GM21528 (cell line): ENCODE results near the gene PRM1.

Experiments
- ATAC-seq: cut with Tn5 transposase; IDR thresholded peaks from one replicate; pipeline ENCODE4 v1.9.1; 2021; ENCODE audit warnings: mild to moderate bottlenecking, moderate library complexity; ENCODE audit not compliant: unreplicated experiment, low FRiP score

Gene PRM1

DNA sequence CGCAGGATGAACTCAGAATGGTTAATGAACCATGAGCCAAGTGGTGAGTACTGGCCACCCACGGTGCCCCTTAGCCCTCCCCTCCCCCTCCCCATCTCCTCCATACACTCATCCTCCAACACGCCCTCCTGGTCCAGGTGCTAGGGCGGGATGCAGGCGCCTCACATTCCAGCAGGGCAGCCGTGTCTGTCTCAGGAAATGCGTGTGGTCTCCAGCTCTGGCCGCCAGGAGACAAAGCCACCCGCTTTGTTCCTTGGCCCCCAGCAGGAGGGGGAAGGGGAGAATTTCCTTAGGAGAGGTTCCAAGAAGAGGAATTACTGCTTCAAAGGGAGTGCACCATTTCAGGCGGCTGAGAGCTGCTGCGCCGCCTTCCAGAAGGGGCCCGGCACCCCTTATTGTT lies 34.4 kb upstream of the PRM1 start:
- no peak for ATAC-seq

DNA sequence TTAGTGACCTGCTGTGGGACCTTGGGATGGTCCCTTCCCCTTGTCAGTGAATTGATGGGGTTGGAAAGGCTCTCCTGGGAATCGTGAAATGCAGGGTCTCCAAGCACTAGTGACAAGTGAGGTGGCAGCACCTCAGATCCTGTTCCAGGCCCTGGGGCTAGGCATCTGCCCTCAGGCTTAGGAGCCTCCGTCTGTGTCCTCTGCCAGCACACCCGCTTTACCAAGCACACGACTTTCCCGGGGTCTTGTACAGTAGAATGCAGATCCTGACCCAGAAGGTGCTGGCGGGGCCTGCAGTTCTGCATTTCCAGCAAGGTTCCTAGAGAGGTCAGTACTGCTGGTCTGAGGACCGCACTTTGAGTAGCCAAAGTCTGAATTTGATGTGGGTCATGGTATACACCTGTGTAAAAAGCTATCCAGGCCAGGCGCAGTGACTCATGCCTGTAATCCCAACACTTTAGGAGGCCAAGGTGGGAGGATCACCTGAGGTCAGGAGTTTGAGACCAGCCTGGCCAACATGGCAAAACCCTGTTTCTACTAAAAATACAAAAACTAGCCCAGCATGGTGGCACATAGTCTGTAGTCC lies 33.3 kb upstream of the PRM1 start:
- no peak for ATAC-seq

DNA sequence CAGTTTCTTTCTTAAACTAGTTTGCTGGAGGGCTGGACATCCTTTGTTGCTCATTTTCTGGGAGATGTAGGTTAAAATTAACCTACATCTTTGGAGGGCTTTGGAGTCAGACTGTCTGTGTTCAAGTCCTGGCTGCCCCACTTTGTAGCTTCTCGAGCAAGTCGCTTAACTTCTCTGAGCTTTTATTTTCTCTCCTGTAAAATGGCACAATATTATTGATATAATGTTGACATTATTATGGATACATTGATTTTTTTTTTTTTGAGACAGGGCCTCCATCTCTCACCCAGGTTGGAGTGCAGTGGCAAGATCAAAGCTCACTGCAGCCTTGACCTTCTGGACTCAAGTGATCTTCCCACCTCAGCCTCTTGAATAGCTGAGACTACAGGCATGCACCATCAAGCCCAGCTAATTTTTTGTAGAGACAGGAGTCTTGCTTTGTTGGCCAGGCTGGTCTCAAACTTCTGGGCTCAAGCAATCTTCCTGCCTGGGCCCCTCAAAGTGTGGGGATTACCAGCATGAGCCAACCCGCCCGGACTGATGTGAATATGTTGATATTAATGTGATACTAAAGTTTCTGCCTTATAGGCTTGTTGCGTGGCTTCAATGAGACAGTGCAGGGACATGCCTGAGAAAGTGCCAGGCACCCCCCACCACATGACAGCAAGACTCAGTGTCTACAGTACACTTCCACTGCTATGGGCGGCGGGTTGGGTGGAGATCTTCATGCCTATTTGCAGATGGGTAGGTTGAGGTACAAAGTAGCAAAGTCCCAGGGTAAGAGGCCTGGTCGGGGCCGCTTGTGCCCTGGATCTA lies 32.6 kb upstream of the PRM1 start:
- no peak for ATAC-seq

DNA sequence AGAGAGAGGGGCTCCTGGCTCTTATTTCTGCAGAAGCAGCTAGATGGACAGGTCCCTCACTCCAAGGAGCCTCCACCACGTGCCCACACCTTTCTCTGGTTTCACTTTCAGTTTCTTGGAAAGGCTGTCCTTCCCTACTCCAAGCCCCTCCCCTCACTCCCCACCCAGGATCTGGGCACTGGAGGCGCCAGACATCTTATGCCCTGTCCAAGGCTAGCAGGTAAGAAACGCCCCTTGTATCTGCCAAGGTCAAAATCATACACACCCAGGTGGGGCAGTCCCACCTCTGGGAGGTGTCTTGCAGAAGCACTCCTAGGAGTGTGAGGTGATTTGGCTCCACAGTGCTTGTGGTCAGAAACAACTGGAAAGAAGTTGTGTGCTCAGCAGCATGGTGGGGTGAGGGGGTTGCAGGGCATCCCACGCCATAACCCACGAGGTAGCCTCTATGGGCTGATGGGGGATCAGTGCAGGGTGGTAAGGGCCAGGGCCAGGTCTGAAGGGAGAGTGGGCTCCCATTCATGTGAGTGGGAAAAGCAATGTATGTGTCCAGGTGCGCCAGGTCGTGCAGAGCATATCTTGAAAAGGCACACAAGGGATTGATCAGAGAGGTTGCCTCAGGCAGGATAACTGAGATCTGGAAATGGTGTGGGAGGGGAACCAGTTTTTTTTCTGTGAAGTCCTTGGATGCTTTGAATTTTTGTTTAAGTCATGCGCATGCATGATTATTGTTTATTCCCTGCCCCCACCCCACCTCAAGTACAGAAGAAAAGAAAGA lies 31.8 kb upstream of the PRM1 start:
- no peak for ATAC-seq

DNA sequence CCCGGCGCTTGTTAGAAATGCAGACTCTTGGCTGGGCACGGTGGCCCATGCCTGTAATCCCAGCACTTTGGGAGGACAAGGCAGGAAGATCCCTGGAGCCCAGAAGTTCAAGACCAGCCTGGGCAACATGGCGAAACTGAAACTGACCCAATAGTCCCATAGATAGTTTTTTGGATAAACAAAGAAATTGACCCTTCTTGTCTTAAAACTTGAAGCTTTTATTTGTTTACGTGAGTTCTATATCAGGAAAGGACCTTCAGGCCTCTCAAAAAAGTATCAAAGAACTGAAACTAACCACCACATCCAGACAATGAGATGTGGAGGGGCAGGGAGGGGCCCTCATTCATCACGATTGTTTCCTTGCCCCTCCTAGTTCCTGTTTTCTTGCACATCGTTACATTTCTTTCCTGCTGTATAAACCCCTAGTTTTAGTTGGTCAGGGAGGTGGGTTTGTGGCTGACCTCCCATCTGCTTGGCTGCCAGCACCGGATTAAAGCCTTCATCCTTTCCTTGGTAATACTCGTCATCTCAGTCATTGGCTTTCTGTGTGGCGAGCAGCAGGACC lies 29.9 kb upstream of the PRM1 start:
- ATAC-seq, result peak; percentile 33

DNA sequence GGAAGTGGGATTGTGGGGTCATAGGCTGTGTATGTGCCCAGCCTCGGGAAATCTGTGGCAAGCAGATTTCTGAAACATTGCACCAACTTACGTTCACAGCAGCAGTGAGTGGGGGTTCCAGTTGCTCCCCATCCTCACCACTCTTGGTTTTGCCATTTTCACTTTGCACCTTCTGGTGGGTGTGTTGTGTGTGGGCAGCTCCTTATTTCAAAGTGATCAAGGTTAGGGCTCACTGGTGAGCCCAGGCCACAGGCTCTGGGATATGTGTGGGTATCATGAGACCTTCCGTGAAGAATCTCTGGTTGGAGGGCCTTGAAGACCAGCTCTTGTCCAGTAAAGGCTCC lies 29.5 kb upstream of the PRM1 start:
- no peak for ATAC-seq

DNA sequence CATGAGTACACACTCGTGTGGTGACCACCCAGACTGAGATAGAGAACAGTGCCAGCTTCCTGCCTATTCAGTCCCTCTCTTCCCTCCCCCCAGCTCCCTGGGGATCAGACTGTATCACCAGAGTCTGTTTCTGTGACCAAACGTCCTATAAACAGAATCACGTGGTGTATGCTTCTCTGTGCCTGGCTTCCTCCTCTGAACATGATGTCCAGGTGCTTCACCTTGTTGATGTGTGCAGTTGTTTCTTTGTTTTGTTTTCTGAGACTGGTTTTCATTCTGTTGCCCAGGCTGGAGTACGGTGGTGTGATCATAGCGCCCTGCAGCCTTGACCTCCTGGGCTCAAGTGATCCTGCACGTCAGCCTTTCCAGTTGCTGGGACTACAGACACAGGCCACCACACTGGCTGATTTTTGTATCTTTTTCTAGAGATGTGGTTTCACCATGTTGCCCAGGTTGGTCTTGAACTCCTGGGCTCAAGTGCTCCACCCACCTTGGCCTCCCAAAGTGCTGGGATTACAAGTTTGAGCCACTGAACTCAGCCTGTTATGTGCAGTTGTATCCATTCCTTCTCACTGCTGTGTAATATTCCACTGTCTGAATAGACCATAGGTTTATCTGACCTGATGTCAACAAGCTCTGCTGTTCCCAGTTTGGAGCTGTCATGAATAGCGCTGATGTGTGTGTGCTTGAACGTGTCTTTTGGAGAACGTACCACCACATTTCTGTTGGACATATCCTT lies 28.9 kb upstream of the PRM1 start:
- ATAC-seq, result no peak

DNA sequence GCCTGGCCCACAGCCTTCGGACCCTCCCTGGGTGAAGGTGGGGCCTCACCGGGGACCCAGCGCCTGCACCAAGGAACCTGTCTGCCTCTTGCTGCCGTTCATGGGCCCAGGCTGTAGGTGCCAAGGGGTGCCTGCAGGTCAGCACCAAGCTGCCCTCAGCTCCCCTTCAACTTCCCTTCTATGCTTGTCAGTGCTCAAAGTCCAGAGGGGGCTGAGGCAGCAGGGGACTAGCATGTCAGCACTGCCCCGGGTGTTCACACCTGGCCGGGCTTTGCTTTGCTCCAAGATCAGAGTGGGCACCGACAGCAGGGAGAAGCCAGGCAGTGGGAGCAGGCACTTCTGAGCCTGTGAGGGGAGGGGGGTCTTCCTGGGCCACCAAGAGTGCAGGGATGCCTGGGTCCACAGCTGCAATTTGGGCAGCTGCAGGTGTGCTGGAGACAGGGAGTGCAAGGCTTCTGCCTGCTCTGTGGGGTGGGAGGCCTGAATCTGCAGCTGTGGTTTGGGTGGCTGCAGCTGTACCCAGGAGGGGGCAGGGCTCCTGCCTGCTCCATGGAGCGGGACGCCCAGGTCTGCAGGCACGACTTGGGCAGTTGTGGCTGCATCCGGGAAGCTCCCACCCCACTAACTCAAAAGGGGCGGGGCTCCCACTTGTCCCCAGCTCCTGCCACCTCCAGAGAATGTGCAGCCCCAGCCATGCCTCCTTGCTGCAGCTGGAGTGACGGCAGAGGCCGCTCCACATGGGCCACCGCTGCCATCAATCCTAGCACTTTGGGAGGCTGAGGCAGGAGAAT lies 27.6 kb upstream of the PRM1 start:
- peak; percentile 43 for ATAC-seq

DNA sequence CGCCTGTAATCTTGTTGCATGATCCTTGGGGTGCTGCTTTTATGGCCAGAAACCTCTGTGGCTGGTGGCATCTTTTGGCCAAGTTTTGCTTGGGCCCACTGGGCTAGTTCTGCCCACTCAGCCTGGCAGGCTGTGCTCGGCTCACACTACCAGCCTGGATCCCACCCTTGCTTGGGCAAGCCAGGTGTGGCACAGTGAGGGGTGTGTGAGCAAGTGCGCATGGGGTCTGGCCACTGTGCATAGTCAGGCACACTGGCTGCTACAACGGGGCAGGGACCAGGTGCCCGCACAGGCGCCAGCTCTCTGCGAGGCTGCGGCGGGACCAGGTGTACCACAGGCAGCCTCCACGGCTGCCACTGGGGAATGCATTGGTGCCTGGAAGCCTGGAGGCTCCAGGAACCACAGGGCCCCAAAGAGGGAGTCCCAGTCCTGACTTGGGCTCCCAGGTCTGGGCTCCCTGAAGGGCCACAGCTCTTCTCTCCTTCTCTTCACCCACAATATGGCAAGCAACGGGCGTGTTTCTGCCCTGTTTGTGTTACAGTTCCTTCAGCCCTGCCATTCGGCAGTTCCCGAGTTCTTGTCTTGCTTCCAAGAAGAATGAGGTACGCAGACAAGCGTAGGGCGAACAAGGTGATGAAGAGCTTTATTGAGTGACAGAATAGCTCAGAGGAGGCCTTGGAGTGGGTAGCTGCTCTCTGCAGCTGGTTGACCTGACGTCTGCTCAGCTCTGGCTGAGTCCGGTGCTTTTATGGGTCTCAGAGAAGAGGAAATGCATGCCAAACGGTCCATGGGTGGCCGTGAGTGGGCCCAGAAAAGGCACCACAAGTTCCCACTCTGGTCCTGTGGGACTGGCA lies 26.7 kb upstream of the PRM1 start:
- no peak for ATAC-seq

DNA sequence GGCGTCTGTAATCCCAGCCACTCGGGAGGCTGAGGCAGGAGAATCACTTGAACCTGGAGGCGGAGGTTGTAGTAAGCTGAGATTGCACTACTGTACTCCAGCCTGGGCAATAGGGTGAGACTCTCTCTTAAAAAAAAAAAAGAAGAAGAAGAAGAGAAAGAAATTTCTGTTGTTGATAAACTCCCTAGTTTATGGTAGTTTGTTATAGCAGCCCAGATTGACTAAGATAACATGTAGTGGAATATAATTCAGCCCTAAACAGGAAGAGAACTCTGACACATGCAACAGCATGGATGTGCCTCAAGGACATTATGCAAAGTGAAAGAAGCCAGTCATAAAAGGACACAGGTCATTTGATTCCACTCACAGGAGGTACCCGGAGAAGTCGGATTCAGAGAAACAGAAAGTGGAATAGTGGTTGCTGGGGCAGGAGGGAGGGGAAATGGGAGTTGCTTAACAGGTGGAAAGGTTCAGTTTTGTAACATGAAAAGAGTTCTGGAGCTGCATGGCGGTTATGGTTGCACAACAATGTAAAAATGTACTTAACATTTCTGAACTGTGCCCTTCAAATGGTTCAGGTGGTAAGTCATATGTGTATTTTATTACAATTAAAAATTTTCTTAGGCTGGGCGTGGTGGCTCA lies 26.0 kb upstream of the PRM1 start:
- ATAC-seq, result no peak

DNA sequence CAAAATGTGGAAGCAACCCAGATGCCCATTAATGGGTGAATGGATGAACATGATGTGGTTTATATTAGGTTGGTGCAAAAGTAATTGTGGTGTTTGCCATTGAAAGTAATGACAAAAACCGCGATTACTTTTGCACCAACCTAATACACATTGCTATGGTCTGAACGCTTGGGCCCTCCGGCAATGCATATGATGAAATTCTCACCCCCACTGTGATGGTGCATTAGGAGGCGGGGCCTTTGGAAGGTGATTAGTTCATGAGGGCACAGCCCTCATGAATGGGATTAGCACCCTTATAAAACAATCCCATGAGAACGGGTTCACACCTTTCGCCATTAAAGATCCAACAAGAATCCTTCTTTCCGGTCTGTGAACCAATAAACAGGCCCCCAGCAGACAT lies 25.3 kb upstream of the PRM1 start:
- no peak for ATAC-seq

DNA sequence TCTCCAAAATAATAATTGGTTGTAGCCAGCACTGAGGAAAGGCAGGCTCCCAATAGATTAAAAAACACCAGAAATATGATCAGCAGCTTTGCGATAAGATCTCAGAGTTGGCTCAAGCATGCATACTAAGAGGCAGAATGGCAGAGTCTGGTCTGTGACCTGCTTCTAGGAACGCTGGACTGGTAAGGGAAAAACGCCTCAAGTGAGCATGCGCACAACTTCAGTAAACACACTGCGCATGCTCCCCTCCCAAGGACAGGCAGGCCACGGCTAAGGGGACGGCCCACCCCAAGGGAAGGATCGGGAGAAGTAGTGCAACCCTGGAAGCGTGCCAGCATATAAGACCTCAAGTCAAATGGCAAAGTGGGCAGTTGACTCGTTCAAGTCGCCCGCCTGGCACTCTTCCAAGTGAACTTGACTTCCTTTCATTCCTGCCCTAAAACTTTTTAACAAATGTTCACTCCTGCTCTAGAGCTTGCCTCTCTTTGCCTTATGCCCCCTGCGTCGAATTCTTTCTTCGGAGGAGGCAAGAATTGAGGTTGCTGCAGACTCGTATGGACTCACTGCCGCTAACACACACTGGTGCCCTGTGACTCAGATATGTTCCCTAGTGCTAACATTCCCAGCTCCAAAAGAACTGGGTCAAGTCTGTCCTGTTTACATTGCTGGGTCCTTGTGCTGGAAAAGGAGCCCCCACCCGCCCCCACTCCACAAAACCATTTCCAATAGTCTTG lies 22.4 kb upstream of the PRM1 start:
- ATAC-seq, result no peak

DNA sequence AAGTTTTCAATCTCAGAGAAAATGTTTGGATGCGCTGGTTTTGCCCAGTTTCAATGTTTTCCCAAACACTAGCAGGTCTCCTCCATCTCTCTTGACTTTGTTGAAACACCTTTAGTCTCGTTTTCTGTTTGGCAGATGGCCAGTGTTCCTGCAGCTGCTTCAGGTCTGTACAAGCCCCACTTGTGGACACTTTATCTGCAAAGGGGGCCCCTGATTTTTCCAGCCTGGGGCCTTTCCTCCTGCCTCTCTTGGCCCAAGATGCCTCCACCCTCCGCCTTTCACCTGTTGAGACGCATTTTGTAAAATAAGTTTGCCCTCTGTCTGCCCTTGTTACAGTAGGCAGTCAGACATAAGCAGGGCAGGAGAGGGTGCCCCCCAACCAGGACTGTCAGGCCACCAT lies 21.8 kb upstream of the PRM1 start:
- no peak for ATAC-seq

DNA sequence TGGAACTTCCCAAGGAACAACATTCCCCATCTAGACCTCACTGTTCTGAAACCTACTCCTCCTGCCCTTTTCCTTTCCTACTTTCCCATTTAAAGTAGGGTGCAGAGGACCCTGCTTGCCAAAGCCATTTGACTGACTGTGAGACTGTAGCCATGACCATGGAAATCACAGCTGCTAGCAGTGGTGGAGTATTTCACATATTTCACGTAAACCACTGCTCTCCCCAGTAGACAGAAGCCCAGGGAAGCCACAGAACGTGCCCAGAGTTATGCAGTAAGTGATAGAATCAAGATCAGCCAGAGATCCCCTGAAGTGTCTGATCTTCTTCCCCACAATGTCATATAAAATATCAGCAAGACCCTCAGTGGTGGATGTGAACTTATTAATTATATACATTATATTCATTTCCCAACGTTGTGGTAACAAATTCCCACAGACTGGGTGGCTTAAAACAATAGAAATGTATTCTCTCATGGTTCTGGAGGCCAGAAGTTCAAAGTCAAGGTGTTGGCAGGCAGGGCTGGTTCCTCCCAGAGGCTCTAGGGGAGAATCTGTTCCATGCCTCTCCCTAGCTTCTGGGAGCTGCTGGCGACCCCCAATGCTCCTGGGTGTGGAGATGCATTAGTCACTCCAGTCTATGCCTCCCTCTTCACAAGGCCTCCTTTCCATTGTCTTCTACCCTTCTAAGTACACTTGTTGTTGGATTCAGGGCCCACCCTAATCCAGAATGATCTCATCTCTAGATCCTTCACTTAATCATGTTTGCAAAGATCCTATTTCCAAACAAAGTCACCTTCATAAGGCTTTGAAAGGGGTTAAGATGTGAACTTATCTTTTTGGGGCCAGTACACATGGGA lies 20.7 kb upstream of the PRM1 start:
- no peak for ATAC-seq

DNA sequence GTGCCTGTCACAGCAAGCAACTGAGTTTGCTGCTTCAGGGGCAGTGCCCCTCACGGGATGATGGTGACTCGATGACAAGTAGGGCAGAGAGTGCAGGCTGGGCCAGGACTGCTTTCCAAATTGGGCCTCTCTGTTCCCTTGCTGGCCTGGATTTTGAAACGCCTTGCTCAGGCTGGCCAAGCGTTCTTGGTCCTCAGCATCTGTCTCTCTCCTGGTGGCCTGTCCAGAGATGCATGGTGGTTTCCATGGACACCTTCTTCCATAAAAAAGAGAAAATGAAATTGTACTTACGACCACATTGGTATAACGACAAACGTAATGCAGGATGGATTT lies 19.4 kb upstream of the PRM1 start:
- no peak for ATAC-seq

DNA sequence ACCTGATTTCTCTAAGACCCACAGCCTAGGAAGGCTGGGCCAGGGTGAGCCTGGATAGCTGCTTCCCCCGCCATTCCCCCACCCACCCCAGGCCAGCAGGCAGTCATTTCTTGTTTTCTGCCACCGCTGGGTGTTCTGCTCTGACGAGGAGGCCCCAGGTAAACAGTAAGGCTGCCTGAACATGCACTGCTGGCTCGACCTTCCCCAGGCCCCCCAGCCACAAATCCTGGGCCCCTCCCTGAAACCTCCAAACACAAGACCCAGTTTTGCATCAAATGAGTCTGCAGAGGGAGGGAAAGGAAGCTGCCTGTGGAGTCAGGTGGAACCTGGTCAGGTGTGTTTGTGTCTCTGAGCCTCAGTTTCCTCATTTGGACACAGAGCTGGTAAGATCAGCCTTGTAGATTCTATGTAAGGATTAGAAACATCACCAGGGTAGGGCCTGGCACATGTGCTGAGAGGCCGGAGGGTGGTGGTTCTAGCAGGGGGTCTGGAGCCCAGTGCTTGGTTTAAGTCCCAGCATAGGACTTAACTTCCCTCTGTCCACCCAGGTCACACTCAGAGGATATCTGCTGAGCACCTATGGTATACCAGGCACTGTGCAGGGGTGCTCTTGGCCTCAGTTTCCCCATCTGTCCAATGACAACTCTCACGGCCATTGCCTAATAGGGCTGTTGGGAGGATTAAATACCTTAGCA lies 18.9 kb upstream of the PRM1 start:
- no peak for ATAC-seq
